HepG2 (cell line): ENCODE measurements around the gene TAF13. TPM values are rescaled to one million over a fixed set of nuclear protein-coding genes. Genes with fewer than 3 reads are reported as not detected.
A peak's percentile ranks its signal among the peaks of the same experiment; 100 is the strongest.

ENCODE experiments used
- AGO1 ChIP-seq: fragments of 200-400 bp; formaldehyde crosslinking; IDR thresholded peaks from 2 replicates; pipeline ENCODE4 v1.6.1; 2017; ENCODE audit warnings: mild to moderate bottlenecking, low read depth, low read length, moderate library complexity; ENCODE audit not compliant: poor library complexity, severe bottlenecking
- AHDC1 ChIP-seq: sonication (generic); formaldehyde crosslinking; IDR thresholded peaks from 2 replicates; pipeline ENCODE4 v1.5.1; 2020; ENCODE audit warnings: mild to moderate bottlenecking, missing genetic modification reagents, borderline replicate concordance
- ATM ChIP-seq: fragments of 450-650 bp; IDR thresholded peaks from 2 replicates; pipeline ENCODE4 v1.7.1; 2017; ENCODE audit warnings: mild to moderate bottlenecking, borderline replicate concordance
- FUBP1 ChIP-seq: sonication (generic); formaldehyde crosslinking; IDR thresholded peaks from 2 replicates; pipeline ENCODE4 v1.5.1; 2020; ENCODE audit warnings: missing genetic modification reagents, mild to moderate bottlenecking, borderline replicate concordance
- MAFK ChIP-seq, 2 experiments: IDR thresholded peaks in 1 of 2; conservative IDR thresholded peaks in 1 of 2; 2 replicates each; pipeline ENCODE4 v1.6.1; 2011; ENCODE audit warnings: improper control_type of control experiment in 2 of 2, low read length in 2 of 2
- NFE2L1 ChIP-seq: sonication (generic); formaldehyde crosslinking; IDR thresholded peaks from 2 replicates; pipeline ENCODE4 v1.4.0; 2020; ENCODE audit warnings: missing genetic modification reagents, mild to moderate bottlenecking, borderline replicate concordance
- SALL2 ChIP-seq: sonication (generic); formaldehyde crosslinking; IDR thresholded peaks from 2 replicates; pipeline ENCODE4 v1.8.1; 2023; ENCODE audit warnings: mild to moderate bottlenecking, missing genetic modification reagents, inconsistent platforms
- TIGD3 ChIP-seq: sonication (generic); formaldehyde crosslinking; IDR thresholded peaks from 2 replicates; pipeline ENCODE4 v1.5.1; 2020; ENCODE audit warnings: mild to moderate bottlenecking, missing genetic modification reagents, borderline replicate concordance
- TOE1 ChIP-seq: sonication (generic); formaldehyde crosslinking; IDR thresholded peaks from 2 replicates; pipeline ENCODE4 v1.4.0; 2020; ENCODE audit warnings: mild to moderate bottlenecking, missing genetic modification reagents
- ZEB1 ChIP-seq: IDR thresholded peaks from 2 replicates; pipeline ENCODE4 v1.6.1; 2012; ENCODE audit warnings: mild to moderate bottlenecking, low read depth, inconsistent platforms; ENCODE audit not compliant: insufficient replicate concordance
- ZNF180 ChIP-seq: sonication (generic); formaldehyde crosslinking; IDR thresholded peaks from 2 replicates; pipeline ENCODE4 v1.4.0; 2020; ENCODE audit warnings: low read depth, missing genetic modification reagents, borderline replicate concordance
- ZNF460 ChIP-seq: sonication (generic); formaldehyde crosslinking; IDR thresholded peaks from 2 replicates; pipeline ENCODE4 v1.5.1; 2020; ENCODE audit warnings: missing genetic modification reagents, mild to moderate bottlenecking, borderline replicate concordance
- ZNF670 ChIP-seq: sonication (generic); formaldehyde crosslinking; IDR thresholded peaks from 2 replicates; pipeline ENCODE4 v1.8.0; 2022; ENCODE audit warnings: mild to moderate bottlenecking, missing genetic modification reagents, borderline replicate concordance
- ZNF761 ChIP-seq: sonication (generic); formaldehyde crosslinking; conservative IDR thresholded peaks from 2 replicates; pipeline ENCODE4 v1.4.0; 2020; ENCODE audit warnings: mild to moderate bottlenecking, missing genetic modification reagents
- ZNF879 ChIP-seq: sonication (generic); formaldehyde crosslinking; IDR thresholded peaks from 2 replicates; pipeline ENCODE4 v1.8.1; 2023; ENCODE audit warnings: missing genetic modification reagents
- polyA plus RNA-seq, 8 experiments: library from polyadenylated mRNA; depleted of rRNA in 3 of 8; stranded (reverse) in 7 of 8; unstranded in 1 of 8; fragments of >200 nt; fragmentation: Illumina TruSeq in 4 of 8; extraction: Trizol in 4 of 8; gene quantifications; 2 replicates each; pipeline versions ENCODE4 v1.2.1 to v1.2.3, GENCODE V29; 2011 to 2016; ENCODE audit warnings: low read depth in 4 of 8, missing spikeins in 1 of 8, mixed read lengths in 1 of 8; ENCODE audit not compliant: insufficient read depth in 1 of 8
- total RNA-seq, 5 experiments: library from RNA; depleted of rRNA; stranded (reverse); fragments of >200 nt; fragmentation: Illumina TruSeq; extraction: Trizol; gene quantifications; 2 replicates each; pipeline ENCODE4 v1.2.3, GENCODE V29; 2016; ENCODE audit warnings: low read depth in 1 of 5
- TF ChIP-seq, protein P1 (sequence below): sonication (generic); formaldehyde crosslinking; IDR thresholded peaks from 2 replicates; pipeline ENCODE4 v1.4.0; 2020; ENCODE audit warnings: mild to moderate bottlenecking, missing genetic modification reagents

TAF13 gene
- total and polyA plus RNA-seq, 2 of the 13 experiments (the other 11 are each of a cell fraction or from before 2014, with no cell fraction given): 11.5 to 36.3 TPM

- TF ChIP-seq ZNF670 (CRISPR knock-in tag) (no peak), TIGD3 (CRISPR knock-in tag) (no peak), TOE1 (CRISPR knock-in tag) (no peak), ZNF460 (CRISPR knock-in tag) (no peak), SALL2 (no peak), FUBP1 (no peak), NFE2L1 (CRISPR knock-in tag) (no peak), ATM (no peak), ZNF879 (peak; percentile 61; the same call in 1 of the 2 replicates), ZNF761 (CRISPR knock-in tag) (no peak), AGO1 (no peak), MAFK (conservative IDR thresholded peaks at IDR 0.05 in 1 of 2, IDR thresholded peaks at IDR 0.05 in 1 of 2; ENCODE audit: low read length in 2 of 2) (no peak), AHDC1 (CRISPR knock-in tag) (no peak), ZEB1 (peak; percentile 31), ZNF180 (no peak)
- TF ChIP-seq, protein P1, sequence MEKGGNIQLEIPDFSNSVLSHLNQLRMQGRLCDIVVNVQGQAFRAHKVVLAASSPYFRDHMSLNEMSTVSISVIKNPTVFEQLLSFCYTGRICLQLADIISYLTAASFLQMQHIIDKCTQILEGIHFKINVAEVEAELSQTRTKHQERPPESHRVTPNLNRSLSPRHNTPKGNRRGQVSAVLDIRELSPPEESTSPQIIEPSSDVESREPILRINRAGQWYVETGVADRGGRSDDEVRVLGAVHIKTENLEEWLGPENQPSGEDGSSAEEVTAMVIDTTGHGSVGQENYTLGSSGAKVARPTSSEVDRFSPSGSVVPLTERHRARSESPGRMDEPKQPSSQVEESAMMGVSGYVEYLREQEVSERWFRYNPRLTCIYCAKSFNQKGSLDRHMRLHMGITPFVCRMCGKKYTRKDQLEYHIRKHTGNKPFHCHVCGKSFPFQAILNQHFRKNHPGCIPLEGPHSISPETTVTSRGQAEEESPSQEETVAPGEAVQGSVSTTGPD (CRISPR knock-in tag): no peak
Observed at GRCh38 chr1:109091078-109091838, 15.5 kb upstream of the TAF13 start (continued).
